ENCODE results near the gene AGPAT1. TPM values are rescaled to one million over a fixed set of nuclear protein-coding genes. Genes with fewer than 3 reads are reported as not detected.

The AGPAT1 gene
- total RNA-seq, 2 donors from 2014 or later = 22.7 to 54.2 TPM

GRCh38 chr6:32178547-32179440 is 2.9 kb upstream of the AGPAT1 start:
- ATAC-seq = no peak
- Mint-ChIP-seq H3K27me3 (no peaks in the 10 kb centered on the region), H3K27ac (peak overlapping the region; percentile 98), H3K4me3 (peak overlapping the region; percentile 98), H3K4me1 (peaks cover 59% of the 10 kb centered on the region), H3K36me3 (ENCODE audit: low read depth) (peaks cover 6% of the 10 kb centered on the region)
- H3K9me3 ChIP-seq (ENCODE audit: control insufficient read depth, low read length, poor library complexity, severe bottlenecking) = no peaks in the 10 kb centered on the region
- no peak for DNase-seq

GRCh38 chr6:32177788-32178546 is 2.1 kb upstream of the AGPAT1 start, which contains the start of gene RNF5:
TSS of gene RNF5 (plus strand) at chr6:32178405. CDS start at chr6:32178512, 107 bp downstream.
- H3K27me3 Mint-ChIP-seq = no peaks in the 10 kb centered on the region
- H3K9me3 ChIP-seq (ENCODE audit: control insufficient read depth, low read length, poor library complexity, severe bottlenecking) = no peaks in the 10 kb centered on the region
- peak within 1 kb of the TSS; percentile 98 for H3K27ac Mint-ChIP-seq
- peak; percentile 76 to 90 (median 80) for DNase-seq
- H3K36me3 Mint-ChIP-seq (ENCODE audit: low read depth) = peaks cover 6% of the 10 kb centered on the region
- peaks cover 67% of the 10 kb centered on the region for H3K4me1 Mint-ChIP-seq
- peak; percentile 85 for ATAC-seq
- H3K4me3 Mint-ChIP-seq = peak within 1 kb of the TSS; percentile 98

- Mint-ChIP-seq H3K27me3 (no peaks in the 10 kb centered on the region), H3K4me3 (peak overlapping the region; percentile 98), H3K36me3 (ENCODE audit: low read depth) (peaks cover 6% of the 10 kb centered on the region), H3K4me1 (peaks cover 72% of the 10 kb centered on the region), H3K27ac (peak overlapping the region; percentile 98)
- H3K9me3 ChIP-seq (ENCODE audit: control insufficient read depth, low read length, poor library complexity, severe bottlenecking) = no peaks in the 10 kb centered on the region
- ATAC-seq = peak; percentile 8
- DNase-seq = no peak
Observed at GRCh38 chr6:32177183-32177787, 1.4 kb upstream of the AGPAT1 start.

GRCh38 chr6:32176476-32177182 is 745 bp upstream of the AGPAT1 start:
- no peaks in the 10 kb centered on the region for H3K9me3 ChIP-seq (ENCODE audit: control insufficient read depth, low read length, poor library complexity, severe bottlenecking)
- Mint-ChIP-seq H3K36me3 (ENCODE audit: low read depth) (peaks cover 6% of the 10 kb centered on the region), H3K4me1 (peaks cover 72% of the 10 kb centered on the region)

GRCh38 chr6:32175322-32175710 is 568 bp downstream of the AGPAT1 start:
- no peak for ATAC-seq
- no peaks in the 10 kb centered on the region for H3K9me3 ChIP-seq (ENCODE audit: control insufficient read depth, low read length, poor library complexity, severe bottlenecking)
- Mint-ChIP-seq H3K4me3 (peak overlapping the region; percentile 98), H3K27ac (peak overlapping the region; percentile 98), H3K36me3 (ENCODE audit: low read depth) (peaks cover 5% of the 10 kb centered on the region), H3K27me3 (no peaks in the 10 kb centered on the region), H3K4me1 (peaks cover 67% of the 10 kb centered on the region)
- no peak for DNase-seq

More at GRCh38 chr6:32176476-32177182, 745 bp upstream of the AGPAT1 start:
- H3K4me3 Mint-ChIP-seq = peak overlapping the region; percentile 98
- peak overlapping the region; percentile 98 for H3K27ac Mint-ChIP-seq
- no peak for DNase-seq
- no peaks in the 10 kb centered on the region for H3K27me3 Mint-ChIP-seq
- ATAC-seq = no peak

- H3K36me3 Mint-ChIP-seq (ENCODE audit: low read depth) = peaks cover 5% of the 10 kb centered on the region
- H3K4me1 Mint-ChIP-seq = peaks cover 70% of the 10 kb centered on the region
- peak overlapping the region; percentile 98 for H3K4me3 Mint-ChIP-seq
- no peaks in the 10 kb centered on the region for H3K9me3 ChIP-seq (ENCODE audit: control insufficient read depth, low read length, poor library complexity, severe bottlenecking)
- ATAC-seq (no peak), DNase-seq (no peak)
- no peaks in the 10 kb centered on the region for H3K27me3 Mint-ChIP-seq
- H3K27ac Mint-ChIP-seq = peak overlapping the region; percentile 98
Observed at GRCh38 chr6:32174416-32174815, 1.5 kb downstream of the AGPAT1 start.

- Mint-ChIP-seq H3K27ac (peak overlapping the region; percentile 85), H3K4me3 (no peak overlapping the region)
Observed at GRCh38 chr6:32173051-32173727, 2.7 kb downstream of the AGPAT1 start.

GRCh38 chr6:32171234-32171633 is 4.7 kb downstream of the AGPAT1 start:
- H3K36me3 Mint-ChIP-seq (ENCODE audit: low read depth) = peaks cover 9% of the 10 kb centered on the region
- no peak overlapping the region for H3K4me3 Mint-ChIP-seq
- peaks cover 46% of the 10 kb centered on the region for H3K4me1 Mint-ChIP-seq
- no peaks in the 10 kb centered on the region for H3K27me3 Mint-ChIP-seq
- peak overlapping the region; percentile 24 for H3K27ac Mint-ChIP-seq
- DNase-seq (no peak), ATAC-seq (no peak)
- no peaks in the 10 kb centered on the region for H3K9me3 ChIP-seq (ENCODE audit: control insufficient read depth, low read length, poor library complexity, severe bottlenecking)

More at GRCh38 chr6:32173051-32173727, 2.7 kb downstream of the AGPAT1 start:
- ATAC-seq (no peak), DNase-seq (no peak)
- H3K4me1 Mint-ChIP-seq = peaks cover 59% of the 10 kb centered on the region
- no peaks in the 10 kb centered on the region for H3K27me3 Mint-ChIP-seq
- no peaks in the 10 kb centered on the region for H3K9me3 ChIP-seq (ENCODE audit: control insufficient read depth, low read length, poor library complexity, severe bottlenecking)
- H3K36me3 Mint-ChIP-seq (ENCODE audit: low read depth) = peaks cover 6% of the 10 kb centered on the region

GRCh38 chr6:32170294-32170693 is 5.6 kb downstream of the AGPAT1 start:
- Mint-ChIP-seq H3K4me3 (no peak overlapping the region), H3K4me1 (peaks cover 37% of the 10 kb centered on the region), H3K27me3 (no peaks in the 10 kb centered on the region), H3K27ac (peak overlapping the region; percentile 24), H3K36me3 (ENCODE audit: low read depth) (peaks cover 9% of the 10 kb centered on the region)
- H3K9me3 ChIP-seq (ENCODE audit: control insufficient read depth, low read length, poor library complexity, severe bottlenecking) = no peaks in the 10 kb centered on the region
- DNase-seq (no peak), ATAC-seq (no peak)

- H3K36me3 Mint-ChIP-seq (ENCODE audit: low read depth) = peaks cover 9% of the 10 kb centered on the region
- H3K4me3 Mint-ChIP-seq = no peak overlapping the region
- DNase-seq (no peak), ATAC-seq (no peak)
- no peaks in the 10 kb centered on the region for H3K9me3 ChIP-seq (ENCODE audit: control insufficient read depth, low read length, poor library complexity, severe bottlenecking)
- no peak overlapping the region for H3K27ac Mint-ChIP-seq
- no peaks in the 10 kb centered on the region for H3K27me3 Mint-ChIP-seq
- peaks cover 29% of the 10 kb centered on the region for H3K4me1 Mint-ChIP-seq
Observed at GRCh38 chr6:32168807-32169591, 6.9 kb downstream of the AGPAT1 start.

- H3K4me1 Mint-ChIP-seq = peaks cover 23% of the 10 kb centered on the region
- no peaks in the 10 kb centered on the region for H3K9me3 ChIP-seq (ENCODE audit: control insufficient read depth, low read length, poor library complexity, severe bottlenecking)
- H3K36me3 Mint-ChIP-seq (ENCODE audit: low read depth) = peaks cover 9% of the 10 kb centered on the region
- DNase-seq = no peak
- no peak overlapping the region for H3K4me3 Mint-ChIP-seq
- no peak for ATAC-seq
- no peak overlapping the region for H3K27ac Mint-ChIP-seq
- no peaks in the 10 kb centered on the region for H3K27me3 Mint-ChIP-seq
Observed at GRCh38 chr6:32168350-32168749, 7.5 kb downstream of the AGPAT1 start.

All from T-helper 17 cell (primary cell).